Small intestine (tissue), 7 donors: ENCODE data around the gene ADGRD1. TPM values are rescaled to one million over a fixed set of nuclear protein-coding genes. Genes with fewer than 3 reads are reported as not detected.

Source experiments
- DNase-seq, 2 donors: peaks; one replicate each; pipeline versions ENCODE4 v3.0.0 to v3.0.0-alpha.2; 2013
- FAIRE-seq: peaks from 2 replicates; lab custom pipeline; 2012; peaks lifted over from hg19 to GRCh38; lab: Jason Lieb, UNC
- H3K27ac ChIP-seq, 3 donors: one replicate each; pipeline ENCODE4 v1.5.1; 2013; ENCODE audit warnings: low read length in 2 of 3, mild to moderate bottlenecking in 2 of 3, control low read depth in 1 of 3, inconsistent platforms in 1 of 3, low read depth in 1 of 3, moderate library complexity in 1 of 3
- H3K27me3 ChIP-seq, 3 donors: one replicate each; pipeline ENCODE4 v1.6.1; 2013; ENCODE audit warnings: low read length in 3 of 3, inconsistent platforms in 1 of 3; ENCODE audit not compliant: control insufficient read depth in 3 of 3, insufficient read depth in 3 of 3
- H3K36me3 ChIP-seq, 3 donors: one replicate each; pipeline ENCODE4 v1.6.1; 2013; ENCODE audit warnings: low read length in 3 of 3, inconsistent platforms in 1 of 3, low read depth in 1 of 3, mild to moderate bottlenecking in 1 of 3, moderate library complexity in 1 of 3; ENCODE audit not compliant: control insufficient read depth in 3 of 3, insufficient read depth in 2 of 3
- H3K4me1 ChIP-seq, 3 donors: one replicate each; pipeline ENCODE4 v1.6.1; 2013; ENCODE audit warnings: low read length in 2 of 3, inconsistent platforms in 1 of 3, low read depth in 1 of 3, mild to moderate bottlenecking in 1 of 3, moderate library complexity in 1 of 3; ENCODE audit not compliant: control insufficient read depth in 3 of 3, insufficient read depth in 2 of 3
- H3K4me3 ChIP-seq, 3 donors: one replicate each; pipeline ENCODE4 v1.5.1; 2013; ENCODE audit warnings: low read length in 3 of 3, control low read depth in 1 of 3, inconsistent platforms in 1 of 3, low read depth in 1 of 3, mild to moderate bottlenecking in 1 of 3, moderate library complexity in 1 of 3
- H3K9me3 ChIP-seq, 2 donors: one replicate each; pipeline ENCODE4 v1.6.1; 2013; ENCODE audit warnings: low read depth in 1 of 2, low read length in 1 of 2; ENCODE audit not compliant: control insufficient read depth in 2 of 2, insufficient read depth in 1 of 2
- WGBS, 3 donors: extraction: QIAGEN DNeasy Blood & Tissue Kit; methylation state at CpG; one replicate each; pipeline ENCODE4 v1.1.7; 2013; 5-methylcytosine and 5-hydroxymethylcytosine counted together
- polyA plus RNA-seq, 4 donors: library from polyadenylated mRNA; stranded (reverse) in 3 of 4; unstranded in 1 of 4; fragments of 200-250 nt in 3 of 4; fragments of 120-200 nt in 1 of 4; gene quantifications; one replicate each; pipeline versions ENCODE4 v1.2.1 to v1.2.3, GENCODE V29; 2013
- donor health status: healthy with polysubstance abuse.
- donor health status: control.
- donor health status: control.
- donor health status: Bipolar disorder and iron deficiency.
- donor health status: healthy.

Gene ADGRD1
- polyA plus RNA-seq, 4 donors: 0.54 to 87.7 (median 9.3) TPM; not detected in 1

DNA sequence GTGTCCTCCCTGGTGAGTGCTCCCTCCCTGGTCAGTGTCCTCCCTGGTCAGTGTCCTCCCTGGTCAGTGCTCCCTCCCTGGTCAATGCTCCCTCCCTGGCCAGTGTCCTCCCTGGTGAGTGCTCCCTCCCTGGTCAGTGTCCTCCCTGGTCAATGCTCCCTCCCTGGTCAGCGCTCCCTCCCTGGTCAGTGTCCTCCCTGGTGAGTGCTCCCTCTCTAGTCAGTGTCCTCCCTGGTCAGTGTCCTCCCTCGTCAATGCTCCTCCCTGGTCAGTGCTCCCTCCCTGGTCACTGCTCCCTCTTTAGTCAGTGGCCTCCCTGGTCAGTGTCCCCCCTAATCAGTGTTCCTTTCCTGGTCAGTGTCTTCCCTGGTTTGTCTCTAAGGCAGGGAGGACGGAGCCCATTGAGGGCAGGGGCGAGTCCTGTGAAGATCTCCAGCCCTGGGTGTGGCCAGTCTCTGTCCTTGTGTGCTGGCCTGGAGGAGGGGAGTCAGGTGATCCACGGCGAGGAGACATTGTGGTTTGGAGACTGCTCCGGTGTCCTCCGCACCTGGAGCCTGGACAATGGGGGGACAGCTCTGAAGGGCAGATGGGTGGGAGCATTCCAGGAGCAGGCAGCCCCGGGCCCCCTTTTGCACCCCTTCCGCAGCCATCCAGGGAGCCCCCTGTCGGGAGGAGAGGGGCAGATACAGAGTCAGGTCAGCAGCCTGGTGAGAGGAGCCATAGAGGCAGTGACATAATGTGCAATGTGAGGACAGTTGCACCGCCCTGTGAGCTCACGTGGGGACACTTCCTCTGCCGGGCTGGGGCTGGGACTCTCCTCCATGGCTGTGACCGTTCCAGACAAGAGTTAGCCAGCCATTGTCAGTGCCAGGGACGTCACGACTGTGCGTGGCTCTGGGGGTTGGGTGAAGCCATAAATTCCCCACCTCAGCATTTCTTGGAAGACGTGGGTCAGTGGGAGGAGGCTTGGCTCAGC, 93.4 kb downstream of the ADGRD1 start:
- peaks cover 0 to 36% (median 0%) of the 10 kb centered on the region in 3 donors for H3K36me3 ChIP-seq
- no peak overlapping the region for H3K4me3 ChIP-seq
- no peaks in the 10 kb centered on the region for H3K4me1 ChIP-seq
- FAIRE-seq: no peak
- DNase-seq: no peak
- WGBS, 3 donors: 67 to 77% (median 76%) methylated on average over 17 to 19 of the region's 19 CpGs
- no peak overlapping the region for H3K27ac ChIP-seq
- H3K9me3 ChIP-seq: no peaks in the 10 kb centered on the region
- no peaks in the 10 kb centered on the region for H3K27me3 ChIP-seq

DNA sequence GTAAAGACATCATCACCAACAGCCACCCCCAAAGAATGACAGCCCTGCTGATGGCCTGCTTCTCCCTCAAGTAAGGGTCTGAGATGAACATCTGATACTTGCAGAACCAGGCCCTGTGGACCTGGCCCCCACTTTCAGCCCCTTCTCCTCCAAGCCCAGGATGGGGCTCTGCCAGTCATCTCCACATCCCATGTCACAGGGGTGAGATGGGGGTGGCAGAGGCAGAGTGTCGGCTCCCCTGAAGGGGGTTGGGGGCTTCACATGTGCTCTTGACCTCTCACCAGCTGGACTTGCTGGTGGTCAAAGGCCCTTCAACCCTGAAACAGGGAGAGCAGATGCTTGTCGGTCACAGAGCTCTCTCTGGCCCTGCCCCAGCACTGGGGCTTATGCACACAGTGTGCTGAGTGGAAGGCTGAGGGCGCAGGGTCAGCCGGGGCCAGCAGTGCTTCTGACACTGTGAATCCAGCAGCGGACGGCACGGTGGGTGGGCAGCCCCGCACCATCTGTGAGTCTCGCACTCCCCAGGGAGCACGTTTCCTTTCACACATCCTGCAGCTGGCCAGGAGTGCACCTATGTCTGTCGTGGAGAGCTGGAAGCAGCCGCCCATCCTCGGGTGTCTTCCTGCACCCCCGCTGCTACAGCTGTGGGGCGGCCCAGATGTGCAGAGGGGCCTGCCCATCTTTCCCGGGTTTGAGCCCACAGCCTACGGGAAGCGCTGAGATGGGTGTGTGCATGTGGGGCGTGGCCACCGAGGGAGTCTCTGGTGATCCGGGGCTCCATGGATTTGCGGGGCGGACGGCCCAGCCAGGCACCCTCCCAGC, 94.3 kb downstream of the ADGRD1 start:
- Histone ChIP-seq H3K4me1 (no peaks in the 10 kb centered on the region), H3K27ac (no peak overlapping the region), H3K9me3 (no peaks in the 10 kb centered on the region), H3K4me3 (no peak overlapping the region), H3K36me3 (peaks cover 0 to 40% (median 0%) of the 10 kb centered on the region in 3 donors), H3K27me3 (no peaks in the 10 kb centered on the region)
- WGBS, 3 donors: 57 to 78% (median 76%) methylated on average over 19 to 24 of the region's 24 CpGs
- FAIRE-seq (no peak), DNase-seq (no peak)

DNA sequence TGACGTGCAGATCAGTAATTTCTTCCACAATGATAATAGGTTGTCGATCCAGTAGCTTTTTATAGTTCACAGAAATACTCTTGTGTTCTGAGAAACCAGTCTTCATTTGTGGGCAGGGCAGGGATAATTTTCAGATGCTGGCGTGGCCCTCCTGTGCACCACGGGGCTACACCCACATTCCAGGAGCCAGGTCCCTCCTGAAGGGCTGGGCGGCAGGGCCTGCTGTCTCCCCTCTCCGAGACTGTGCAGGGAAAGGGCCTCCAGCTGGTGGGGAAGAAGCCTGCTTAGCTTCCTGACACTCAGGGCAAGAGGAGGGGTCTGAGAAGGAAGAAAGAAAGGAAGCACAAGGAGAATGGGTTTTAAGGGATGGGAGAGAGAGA, 94.9 kb downstream of the ADGRD1 start:
- H3K27me3 ChIP-seq: no peaks in the 10 kb centered on the region
- H3K9me3 ChIP-seq: no peaks in the 10 kb centered on the region
- FAIRE-seq (no peak), DNase-seq (no peak)
- peaks cover 0 to 36% (median 0%) of the 10 kb centered on the region in 3 donors for H3K36me3 ChIP-seq
- H3K27ac ChIP-seq: peak overlapping the region in 1 of 3 donors; percentile 32
- WGBS, 3 donors: 62 to 75% (median 75%) methylated on average over 6 of the region's 6 CpGs
- H3K4me3 ChIP-seq: no peak overlapping the region
- H3K4me1 ChIP-seq: no peaks in the 10 kb centered on the region

DNA sequence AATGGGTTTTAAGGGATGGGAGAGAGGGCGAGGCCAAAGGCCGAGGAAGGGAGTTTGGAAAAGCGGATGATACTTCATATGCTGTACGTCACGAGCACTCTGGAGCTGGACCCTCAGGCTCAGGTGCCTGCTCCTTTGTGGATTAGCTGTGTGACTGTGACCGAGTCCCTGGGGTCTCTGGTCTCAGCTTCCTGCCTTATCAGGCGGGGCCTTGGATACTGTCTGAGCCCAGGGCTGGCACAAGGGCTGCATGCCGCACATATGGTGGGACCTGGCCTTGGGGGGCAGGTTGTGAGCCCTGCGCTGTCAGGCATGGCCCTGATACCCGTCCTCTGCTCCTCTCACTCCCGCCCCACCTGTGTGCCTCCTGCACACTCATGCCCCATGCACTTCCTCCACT, 95.3 kb downstream of the ADGRD1 start:
- DNase-seq (no peak), FAIRE-seq (no peak)
- Histone ChIP-seq H3K27ac (peak overlapping the region in 1 of 3 donors; percentile 32), H3K4me3 (no peak overlapping the region), H3K27me3 (no peaks in the 10 kb centered on the region), H3K36me3 (peaks cover 0 to 33% (median 0%) of the 10 kb centered on the region in 3 donors), H3K9me3 (no peaks in the 10 kb centered on the region), H3K4me1 (no peaks in the 10 kb centered on the region)
- 84 to 92% (median 91%) methylated on average over 11 of the region's 11 CpGs for WGBS, 3 donors

DNA sequence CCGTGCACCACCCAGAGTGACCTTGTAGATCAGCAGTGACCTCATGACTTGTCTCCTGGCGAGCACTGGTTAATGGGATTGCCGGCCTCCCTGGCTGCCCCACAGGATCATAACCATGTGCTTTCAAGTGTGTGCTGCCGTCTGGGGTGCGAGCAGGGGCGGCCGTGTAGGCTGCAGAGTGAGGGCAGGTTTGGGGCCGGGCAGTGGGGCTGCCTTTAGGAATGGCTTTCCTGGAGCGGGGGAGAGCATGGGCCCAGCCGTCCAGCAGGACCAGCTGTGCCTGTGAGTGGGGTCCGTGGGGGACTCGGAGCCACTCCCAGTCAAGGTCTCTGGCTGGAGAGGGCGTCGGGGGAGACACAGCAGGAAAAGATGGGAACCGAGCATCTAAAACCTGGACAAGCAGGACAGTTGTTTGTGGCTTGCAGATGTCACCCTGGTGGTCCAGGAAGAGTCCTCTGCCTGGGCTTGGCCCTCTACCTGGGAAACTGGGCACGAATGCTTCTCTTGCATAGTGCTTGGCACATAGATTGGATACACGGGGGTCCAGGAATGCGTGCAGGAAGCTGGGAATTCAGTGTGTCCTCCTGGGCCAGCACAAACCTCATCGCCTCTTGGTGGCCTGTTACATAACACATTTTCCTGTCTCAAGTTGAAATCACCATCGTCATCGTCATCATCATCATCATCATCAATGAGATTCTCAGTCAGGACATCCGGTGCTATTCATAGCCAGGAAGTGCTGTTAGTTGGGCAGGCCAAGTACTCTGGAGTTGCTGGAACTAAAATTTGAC, 96.0 kb downstream of the ADGRD1 start:
- no peaks in the 10 kb centered on the region for H3K27me3 ChIP-seq
- no peaks in the 10 kb centered on the region for H3K9me3 ChIP-seq
- H3K4me1 ChIP-seq: no peaks in the 10 kb centered on the region
- WGBS, 3 donors: 77 to 87% (median 81%) methylated on average over 22 of the region's 22 CpGs
- DNase-seq (no peak), FAIRE-seq (no peak)
- H3K27ac ChIP-seq: peak overlapping the region in 1 of 3 donors; percentile 28
- peaks cover 0 to 35% (median 0%) of the 10 kb centered on the region in 3 donors for H3K36me3 ChIP-seq
- no peak overlapping the region for H3K4me3 ChIP-seq

GRCh38 chr12:131050463-131051154, 96.9 kb downstream of the ADGRD1 start:
- Histone ChIP-seq H3K27ac (peak overlapping the region in 1 of 3 donors; percentile 9), H3K9me3 (no peaks in the 10 kb centered on the region), H3K4me3 (no peak overlapping the region), H3K27me3 (no peaks in the 10 kb centered on the region), H3K36me3 (peaks cover 0 to 32% (median 0%) of the 10 kb centered on the region in 3 donors), H3K4me1 (no peaks in the 10 kb centered on the region)
- WGBS, 3 donors: 87 to 89% (median 88%) methylated on average over 26 of the region's 26 CpGs
- FAIRE-seq (no peak), DNase-seq (no peak)

- 86 to 89% (median 88%) methylated on average over 4 of the region's 4 CpGs for WGBS, 3 donors
- FAIRE-seq: no peak
- H3K9me3 ChIP-seq: no peaks in the 10 kb centered on the region
These were observed 97.4 kb downstream of the ADGRD1 start for GRCh38 chr12:131051155-131051473.

More at GRCh38 chr12:131051155-131051473, 97.4 kb downstream of the ADGRD1 start:
- Histone ChIP-seq H3K4me3 (no peak overlapping the region), H3K4me1 (no peaks in the 10 kb centered on the region), H3K27ac (no peak overlapping the region), H3K27me3 (no peaks in the 10 kb centered on the region), H3K36me3 (peaks cover 0 to 27% (median 0%) of the 10 kb centered on the region in 3 donors)
- DNase-seq: no peak
